Suprapubic skin (tissue), 4 donors: Measurements from ENCODE around the gene IFI35. TPM values are rescaled to one million over a fixed set of nuclear protein-coding genes. Genes with fewer than 3 reads are reported as not detected.

Experiments
- DNase-seq, 2 donors: peaks; one replicate each; pipeline ENCODE4 v3.0.0-alpha.2; 2019; ENCODE audit warnings: low spot score in 2 of 2
- H3K27ac ChIP-seq: fragments of 200-600 bp; sonication (generic); one replicate; pipeline ENCODE4 v1.5.1; 2019
- H3K27me3 ChIP-seq: fragments of 200-600 bp; sonication (generic); one replicate; pipeline ENCODE4 v1.5.1; 2019
- H3K36me3 ChIP-seq: fragments of 200-600 bp; sonication (generic); one replicate; pipeline ENCODE4 v1.5.1; 2019
- H3K4me1 ChIP-seq: fragments of 200-600 bp; sonication (generic); one replicate; pipeline ENCODE4 v1.5.1; 2019
- H3K4me3 ChIP-seq: fragments of 200-600 bp; sonication (generic); one replicate; pipeline ENCODE4 v1.5.1; 2019; ENCODE audit warnings: mild to moderate bottlenecking
- H3K9me3 ChIP-seq: fragments of 200-600 bp; sonication (generic); one replicate; pipeline ENCODE4 v1.5.1; 2019
- EP300 ChIP-seq: sonication (generic); formaldehyde crosslinking; IDR thresholded peaks from one replicate; pipeline ENCODE4 v1.6.1; 2017; ENCODE audit warnings: antibody characterized with exemption
- POLR2A ChIP-seq, 2 donors: fragments of 450-650 bp; IDR thresholded peaks; one replicate each; pipeline ENCODE4 v1.6.1; 2017; ENCODE audit warnings: antibody characterized with exemption in 2 of 2, mild to moderate bottlenecking in 2 of 2, moderate library complexity in 2 of 2
- POLR2AphosphoS5 ChIP-seq, 3 donors: sonication (generic); formaldehyde crosslinking; IDR thresholded peaks; one replicate each; pipeline ENCODE4 v1.6.1; 2017; ENCODE audit warnings: antibody characterized with exemption in 3 of 3
- WGBS: methylation state at CpG from one replicate; pipeline ENCODE4 v1.1.5; 2018; 5-methylcytosine and 5-hydroxymethylcytosine counted together
- total RNA-seq, 4 donors: library from RNA; depleted of rRNA; stranded (reverse); fragments of >200 nt; gene quantifications; one replicate each; pipeline ENCODE4 v1.1.0, GENCODE V29; 2016
- TF ChIP-seq, protein P1 (sequence below), 2 donors: fragments of 200-600 bp in 1 of 2; fragments of 450-650 bp in 1 of 2; sonication (generic) in 1 of 2; IDR thresholded peaks; one replicate each; pipeline ENCODE4 v1.5.1; 2016 to 2019; ENCODE audit warnings: antibody characterized with exemption in 2 of 2, mild to moderate bottlenecking in 1 of 2, moderate library complexity in 1 of 2

The IFI35 gene
- total RNA-seq, 4 donors from 2014 or later = 9.0 to 18.0 (median 13.7) TPM

DNA sequence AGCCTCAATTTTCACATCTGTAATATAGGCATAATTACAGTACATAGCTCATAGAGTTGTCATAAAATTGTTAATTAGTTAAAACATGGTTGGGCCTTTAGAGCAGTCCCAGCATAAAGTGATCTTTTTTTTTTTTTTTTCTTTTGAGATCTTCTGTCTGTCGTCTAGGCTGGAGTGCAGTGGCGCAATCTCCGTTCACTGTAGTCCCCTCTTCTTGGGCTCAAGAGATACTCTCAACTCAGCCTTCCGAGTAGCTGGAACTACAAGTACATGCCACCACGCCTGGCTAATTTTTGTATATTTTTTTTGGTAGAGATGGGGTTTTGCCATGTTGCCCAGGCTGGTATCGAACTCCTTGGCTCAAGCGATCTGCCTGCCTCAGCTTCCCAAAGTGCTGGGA, 49.5 kb downstream of the IFI35 start:
- Histone ChIP-seq H3K27ac (no peak overlapping the region), H3K4me3 (no peak overlapping the region), H3K9me3 (no peaks in the 10 kb centered on the region), H3K36me3 (no peaks in the 10 kb centered on the region), H3K27me3 (no peaks in the 10 kb centered on the region), H3K4me1 (no peaks in the 10 kb centered on the region)
- 97% methylated on average over 7 of the region's 7 CpGs for WGBS
- no peak for DNase-seq
- no peak for TF ChIP-seq POLR2A (IDR thresholded peaks at IDR 0.05)
- TF ChIP-seq POLR2AphosphoS5 (IDR thresholded peaks at IDR 0.05) = no peak
- TF ChIP-seq, protein P1, sequence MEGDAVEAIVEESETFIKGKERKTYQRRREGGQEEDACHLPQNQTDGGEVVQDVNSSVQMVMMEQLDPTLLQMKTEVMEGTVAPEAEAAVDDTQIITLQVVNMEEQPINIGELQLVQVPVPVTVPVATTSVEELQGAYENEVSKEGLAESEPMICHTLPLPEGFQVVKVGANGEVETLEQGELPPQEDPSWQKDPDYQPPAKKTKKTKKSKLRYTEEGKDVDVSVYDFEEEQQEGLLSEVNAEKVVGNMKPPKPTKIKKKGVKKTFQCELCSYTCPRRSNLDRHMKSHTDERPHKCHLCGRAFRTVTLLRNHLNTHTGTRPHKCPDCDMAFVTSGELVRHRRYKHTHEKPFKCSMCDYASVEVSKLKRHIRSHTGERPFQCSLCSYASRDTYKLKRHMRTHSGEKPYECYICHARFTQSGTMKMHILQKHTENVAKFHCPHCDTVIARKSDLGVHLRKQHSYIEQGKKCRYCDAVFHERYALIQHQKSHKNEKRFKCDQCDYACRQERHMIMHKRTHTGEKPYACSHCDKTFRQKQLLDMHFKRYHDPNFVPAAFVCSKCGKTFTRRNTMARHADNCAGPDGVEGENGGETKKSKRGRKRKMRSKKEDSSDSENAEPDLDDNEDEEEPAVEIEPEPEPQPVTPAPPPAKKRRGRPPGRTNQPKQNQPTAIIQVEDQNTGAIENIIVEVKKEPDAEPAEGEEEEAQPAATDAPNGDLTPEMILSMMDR (IDR thresholded peaks at IDR 0.05) = no peak
- no peak for TF ChIP-seq EP300

DNA sequence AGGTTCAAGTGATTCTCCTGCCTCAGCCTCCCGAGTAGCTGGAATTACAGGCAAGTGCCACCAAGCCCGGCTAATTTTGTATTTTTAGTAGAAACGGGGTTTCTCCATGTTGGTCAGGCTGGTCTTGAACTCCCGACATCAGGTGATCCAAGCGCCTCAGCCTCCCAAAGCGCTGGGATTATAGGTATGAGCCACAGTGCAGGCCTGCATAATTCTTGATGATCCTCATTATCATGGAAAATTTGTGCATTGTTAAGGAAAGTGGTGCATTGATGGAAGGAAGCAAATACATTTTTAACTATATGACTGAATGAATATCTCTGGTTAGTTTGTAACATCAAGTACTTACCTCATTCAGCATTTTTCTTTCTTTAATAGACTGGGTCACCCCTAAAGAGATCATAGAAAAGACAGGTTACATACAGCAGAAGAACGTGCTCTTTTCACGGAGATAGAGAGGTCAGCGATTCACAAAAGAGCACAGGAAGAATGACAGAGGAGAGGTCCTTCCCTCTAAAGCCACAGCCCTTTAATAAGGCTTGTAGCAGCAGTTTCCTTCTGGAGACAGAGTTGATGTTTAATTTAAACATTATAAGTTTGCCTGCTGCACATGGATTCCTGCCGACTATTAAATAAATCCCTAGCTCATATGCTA, 56.5 kb downstream of the IFI35 start:
- TF ChIP-seq, protein P1 (IDR thresholded peaks at IDR 0.05) = no peak
- TF ChIP-seq POLR2AphosphoS5 (IDR thresholded peaks at IDR 0.05) = no peak
- no peak for TF ChIP-seq POLR2A (IDR thresholded peaks at IDR 0.05)
- TF ChIP-seq EP300 = no peak
- 98% methylated on average over 10 of the region's 10 CpGs for WGBS
- Histone ChIP-seq H3K27ac (no peak overlapping the region), H3K4me1 (no peaks in the 10 kb centered on the region), H3K36me3 (no peaks in the 10 kb centered on the region), H3K9me3 (no peaks in the 10 kb centered on the region), H3K4me3 (no peak overlapping the region), H3K27me3 (no peaks in the 10 kb centered on the region)
- DNase-seq = no peak

Other genes starting within 250 kb of the IFI35 start
- gene RAMP2, start 245.6 kb upstream of the IFI35 start, total RNA-seq = 10 to 100 TPM in 3 of 4 donors, 1 to 10 TPM in 1; 5.2 to 21.8 (median 14.7) TPM
- gene VPS25, start 233.3 kb upstream of the IFI35 start, total RNA-seq = 10 to 100 TPM; 49.1 to 66.5 (median 59.0) TPM
- gene WNK4, start 226.2 kb upstream of the IFI35 start, total RNA-seq = 1 to 10 TPM in 1 of 4 donors, under 1 TPM in 2, not detected in 1; 0.40 to 1.1 (median 0.98) TPM
- gene COA3, start 208.1 kb upstream of the IFI35 start, total RNA-seq = 10 to 100 TPM; 32.7 to 59.1 (median 49.5) TPM
- gene CNTD1, start 207.9 kb upstream of the IFI35 start, total RNA-seq = under 1 TPM in 1 of 4 donors, not detected in 3; 0.42 TPM
- gene BECN1, start 182.5 kb upstream of the IFI35 start, total RNA-seq = 100 to 1,000 TPM in 3 of 4 donors, 10 to 100 TPM in 1; 81.3 to 133 (median 104) TPM
- 100 to 1,000 TPM in 1 of 4 donors, 10 to 100 TPM in 3; 47.0 to 106 (median 82.8) TPM for gene PSME3, start 173.4 kb upstream of the IFI35 start, total RNA-seq
- 1 to 10 TPM in 3 of 4 donors, under 1 TPM in 1; 0.64 to 5.5 (median 2.1) TPM for gene AOC2, start 162.2 kb upstream of the IFI35 start, total RNA-seq
- 10 to 100 TPM in 2 of 4 donors, 1 to 10 TPM in 2; 7.6 to 12.7 (median 11.0) TPM for gene AOC3, start 155.6 kb upstream of the IFI35 start, total RNA-seq
- gene G6PC1, start 106.0 kb upstream of the IFI35 start, total RNA-seq = not detected
- 10 to 100 TPM; 13.6 to 25.1 (median 16.9) TPM for gene AARSD1, start 42.3 kb upstream of the IFI35 start, total RNA-seq
- under 1 TPM in 2 of 4 donors, not detected in 2; 0.44 to 0.48 TPM for gene PTGES3L, start 26.7 kb upstream of the IFI35 start, total RNA-seq
- 10 to 100 TPM; 13.9 to 18.9 (median 16.2) TPM for gene RUNDC1, start 26.2 kb upstream of the IFI35 start, total RNA-seq
- gene RPL27, start 8.4 kb upstream of the IFI35 start, total RNA-seq = 1,000 to 10,000 TPM in 3 of 4 donors, 100 to 1,000 TPM in 1; 968 to 1,986 (median 1,251) TPM
- 100 to 1,000 TPM; 125 to 234 (median 188) TPM for gene VAT1, start 15.6 kb downstream of the IFI35 start, total RNA-seq
- gene RND2, start 18.4 kb downstream of the IFI35 start, total RNA-seq = 1 to 10 TPM in 3 of 4 donors, under 1 TPM in 1; 0.79 to 2.1 (median 1.8) TPM
- gene BRCA1, start 118.6 kb downstream of the IFI35 start, total RNA-seq = 1 to 10 TPM; 4.9 to 8.0 (median 5.3) TPM
- 100 to 1,000 TPM in 1 of 4 donors, 10 to 100 TPM in 3; 75.4 to 102 (median 89.6) TPM for gene NBR1, start 164.4 kb downstream of the IFI35 start, total RNA-seq
- 1 to 10 TPM; 1.2 to 3.5 (median 1.9) TPM for gene TMEM106A, start 205.1 kb downstream of the IFI35 start, total RNA-seq
- gene CCDC200, start 221.8 kb downstream of the IFI35 start, total RNA-seq = not detected
- gene RNU2-1, start 227.2 kb downstream of the IFI35 start, total RNA-seq = not detected